Right lobe of liver (tissue), 6 donors: Measurements from ENCODE around the gene TMX2. TPM values are rescaled to one million over a fixed set of nuclear protein-coding genes. Genes with fewer than 3 reads are reported as not detected.
"Not testable (repeated sequence)": the region's sequence is repeated elsewhere in the genome, so short reads cannot be mapped to it uniquely, and the experiment has no call there.

ENCODE experiments used
- ATAC-seq, 4 donors: fragments of 200-7000 bp; cut with Tn5 transposase; one replicate each; pipeline ENCODE4 v1.9.1; 2020; ENCODE audit warnings: mild to moderate bottlenecking in 4 of 4, moderate library complexity in 4 of 4
- DNase-seq, 3 donors: peaks; one replicate each; pipeline ENCODE4 v3.0.0-alpha.2; 2020
- H3K27ac ChIP-seq, 3 donors: fragments of 200-600 bp; one replicate each; pipeline ENCODE4 v1.8.0; 2022
- H3K27me3 ChIP-seq, 2 donors: fragments of 200-600 bp; one replicate each; pipeline ENCODE4 v1.8.0; 2022
- H3K36me3 ChIP-seq, 4 donors: fragments of 200-600 bp; sonication (generic) in 1 of 4; one replicate each; pipeline versions ENCODE4 v1.5.1 to v1.8.0; 2017 to 2022; ENCODE audit warnings: control low read depth in 1 of 4
- H3K4me1 ChIP-seq, 4 donors: fragments of 200-600 bp; sonication (generic) in 1 of 4; one replicate each; pipeline versions ENCODE4 v1.5.1 to v1.8.0; 2017 to 2022; ENCODE audit warnings: control low read depth in 1 of 4
- H3K4me3 ChIP-seq, 3 donors: fragments of 200-600 bp; one replicate each; pipeline ENCODE4 v1.8.0; 2022
- H3K9me3 ChIP-seq, 4 donors: fragments of 200-600 bp; sonication (generic) in 1 of 4; one replicate each; pipeline versions ENCODE4 v1.5.1 to v1.8.0; 2017 to 2022; ENCODE audit warnings: control low read depth in 1 of 4
- CTCF ChIP-seq, 4 donors: fragments of 200-600 bp in 3 of 4; fragments of 450-650 bp in 1 of 4; IDR thresholded peaks; one replicate each; pipeline versions ENCODE4 v1.5.1 to v1.8.0; 2016 to 2022; ENCODE audit warnings: antibody characterized with exemption in 4 of 4, mild to moderate bottlenecking in 2 of 4
- POLR2A ChIP-seq: fragments of 450-650 bp; IDR thresholded peaks from one replicate; pipeline ENCODE4 v1.6.1; 2017; ENCODE audit warnings: antibody characterized with exemption, mild to moderate bottlenecking
- WGBS: methylation state at CpG from one replicate; pipeline ENCODE4 v1.1.6; 2018; ENCODE audit warnings: low coverage, low lambda C conversion rate; ENCODE audit not compliant: insufficient coverage; ENCODE audit errors: missing lambda C conversion rate; 5-methylcytosine and 5-hydroxymethylcytosine counted together
- intact Hi-C, 2 donors: fragments of 100-400 bp; cut with DNase I; formaldehyde crosslinking; loops; one replicate each; pipeline versions ENCODE4 v1.11.2 to v1.14.1; 2022
- total RNA-seq, 6 experiments: library from RNA; depleted of rRNA in 2 of 6; stranded (reverse); fragments of >200 nt in 2 of 6; fragmentation: NEBNext Ultra II Directional in 3 of 6; extraction: Animal tissue kit (Norgen Biotek cat#: 25700) in 3 of 6; gene quantifications; one replicate each; pipeline versions ENCODE4 v1.1.0 to v1.2.4, GENCODE V29; 2016 to 2023
- donor health status: DM: no; HTN: yes; CAD: no.
- donor health status: DM: no; HTN: no; CAD: no.
- donor health status: DM: no; HTN: no; CAD: no.
- donor health status: DM: no; HTN: yes; CAD: no.
- donor health status: DM: no; HTN: yes; CAD: no.

Gene TMX2
- total RNA-seq, 6 experiments from 2014 or later, result 39.1 to 53.8 (median 48.5) TPM

GRCh38 chr11:57699813-57700212 lies 12.6 kb upstream of the TMX2 start:
- H3K4me1 ChIP-seq, result no peaks in the 10 kb centered on the region
- peaks cover 5 to 80% (median 40%) of the 10 kb centered on the region in 4 donors for H3K36me3 ChIP-seq
- no peak overlapping the region for H3K4me3 ChIP-seq
- intact Hi-C loops, result no loop called here
- no peak for DNase-seq
- H3K9me3 ChIP-seq, result no peaks in the 10 kb centered on the region
- peak in 1 of 4 donors; percentile 35 for ATAC-seq
- WGBS, result 74% methylated on average over 6 of the region's 10 CpGs
- no peak overlapping the region for H3K27ac ChIP-seq
- no peak for TF ChIP-seq POLR2A
- no peak for TF ChIP-seq CTCF (IDR thresholded peaks at IDR 0.05)
- no peaks in the 10 kb centered on the region for H3K27me3 ChIP-seq

- no peak for TF ChIP-seq POLR2A
- no peak for TF ChIP-seq CTCF (IDR thresholded peaks at IDR 0.05)
- 41% methylated on average over 3 of the region's 3 CpGs for WGBS
- no peaks in the 10 kb centered on the region for H3K9me3 ChIP-seq
- no peak overlapping the region for H3K27ac ChIP-seq
- no peaks in the 10 kb centered on the region for H3K27me3 ChIP-seq
- peaks cover 5 to 76% (median 35%) of the 10 kb centered on the region in 4 donors for H3K36me3 ChIP-seq
- intact Hi-C loops, result no loop called here
- DNase-seq (no peak), ATAC-seq (no peak)
- no peaks in the 10 kb centered on the region for H3K4me1 ChIP-seq
- no peak overlapping the region for H3K4me3 ChIP-seq
These were observed 12.0 kb upstream of the TMX2 start for GRCh38 chr11:57700425-57700824.

GRCh38 chr11:57703341-57703740 lies 9.1 kb upstream of the TMX2 start:
- H3K4me3 ChIP-seq, result no peak overlapping the region
- H3K27ac ChIP-seq, result no peak overlapping the region
- TF ChIP-seq POLR2A (no peak), CTCF (IDR thresholded peaks at IDR 0.05) (no peak)
- DNase-seq (no peak), ATAC-seq (no peak)
- intact Hi-C loops, result no loop called here
- WGBS, result 96% methylated on average over 4 of the region's 4 CpGs
- H3K36me3 ChIP-seq, result peaks cover 0 to 56% (median 21%) of the 10 kb centered on the region in 4 donors
- H3K27me3 ChIP-seq, result no peaks in the 10 kb centered on the region
- H3K4me1 ChIP-seq, result no peaks in the 10 kb centered on the region
- no peaks in the 10 kb centered on the region for H3K9me3 ChIP-seq

- Histone ChIP-seq H3K4me3 (no peak overlapping the region), H3K27ac (no peak overlapping the region), H3K27me3 (no peaks in the 10 kb centered on the region), H3K36me3 (peaks cover 0 to 40% (median 11%) of the 10 kb centered on the region in 4 donors), H3K4me1 (no peaks in the 10 kb centered on the region), H3K9me3 (no peaks in the 10 kb centered on the region)
- no peak for TF ChIP-seq CTCF (IDR thresholded peaks at IDR 0.05)
- ATAC-seq, result no peak
- DNase-seq, result no peak
- intact Hi-C loops, result no loop called here
- WGBS, result 100% methylated on average over 2 of the region's 6 CpGs
These were observed 7.5 kb upstream of the TMX2 start for GRCh38 chr11:57704932-57705331.

- WGBS, result 58% methylated on average over 8 of the region's 8 CpGs
These were observed 7.0 kb upstream of the TMX2 start for GRCh38 chr11:57705432-57705831.

More at GRCh38 chr11:57705432-57705831, 7.0 kb upstream of the TMX2 start:
- H3K9me3 ChIP-seq, H3K4me1 ChIP-seq, H3K27ac ChIP-seq, H3K27me3 ChIP-seq, H3K4me3 ChIP-seq, ATAC-seq, DNase-seq, intact Hi-C loops: not testable (repeated sequence)
- H3K36me3 ChIP-seq, result peaks cover 0 to 35% (median 11%) of the 10 kb centered on the region in 4 donors
